Stomach (tissue), 9 donors: ENCODE measurements around the gene NEDD4L. TPM values are rescaled to one million over a fixed set of nuclear protein-coding genes. Genes with fewer than 3 reads are reported as not detected.

Experiments
- DNase-seq, 2 donors: peaks; one replicate each; pipeline versions ENCODE4 v3.0.0 to v3.0.0-alpha.2; 2013 to 2019
- H3K27ac ChIP-seq, 5 donors: fragments of 200-600 bp in 4 of 5; sonication (generic) in 4 of 5; one replicate each; pipeline ENCODE4 v1.5.1; 2013 to 2019; ENCODE audit warnings: mild to moderate bottlenecking in 1 of 5, moderate library complexity in 1 of 5
- H3K27me3 ChIP-seq, 3 donors: fragments of 200-600 bp; sonication (generic); one replicate each; pipeline ENCODE4 v1.5.1; 2017 to 2019; ENCODE audit warnings: mixed run types in 1 of 3
- H3K36me3 ChIP-seq, 4 donors: fragments of 200-600 bp; sonication (generic); 1 replicate in 3 of 4; 2 replicates in 1 of 4; pipeline ENCODE4 v1.5.1; 2016 to 2019
- H3K4me1 ChIP-seq, 4 donors: fragments of 200-600 bp; sonication (generic); one replicate each; pipeline ENCODE4 v1.5.1; 2016 to 2019
- H3K4me3 ChIP-seq, 4 donors: fragments of 200-600 bp; sonication (generic) in 3 of 4; one replicate each; pipeline ENCODE4 v1.5.1; 2016 to 2019; ENCODE audit warnings: mild to moderate bottlenecking in 1 of 4
- H3K9me3 ChIP-seq, 4 donors: fragments of 200-600 bp; sonication (generic); one replicate each; pipeline ENCODE4 v1.5.1; 2016 to 2019
- CTCF ChIP-seq, 7 experiments: fragments of 450-650 bp in 4 of 7; fragments of 200-600 bp in 3 of 7; sonication (generic) in 3 of 7; IDR thresholded peaks; one replicate each; pipeline ENCODE4 v1.5.1; 2016 to 2019; ENCODE audit warnings: antibody characterized with exemption in 7 of 7, control low read depth in 2 of 7, mild to moderate bottlenecking in 1 of 7
- EP300 ChIP-seq: sonication (generic); formaldehyde crosslinking; IDR thresholded peaks from one replicate; pipeline ENCODE4 v1.6.1; 2017; ENCODE audit warnings: antibody characterized with exemption
- POLR2A ChIP-seq, 4 donors: fragments of 450-650 bp; IDR thresholded peaks; one replicate each; pipeline ENCODE4 v1.6.1; 2016; ENCODE audit warnings: antibody characterized with exemption in 4 of 4, control low read depth in 2 of 4, mild to moderate bottlenecking in 1 of 4, moderate library complexity in 1 of 4
- POLR2AphosphoS5 ChIP-seq, 3 donors: sonication (generic); formaldehyde crosslinking; IDR thresholded peaks; one replicate each; pipeline ENCODE4 v1.6.1; 2016; ENCODE audit warnings: antibody characterized with exemption in 3 of 3
- WGBS, 5 donors: extraction: QIAGEN DNeasy Blood & Tissue Kit in 3 of 5; methylation state at CpG; one replicate each; pipeline versions ENCODE4 v1.1.5 to v1.1.7; 2013 to 2018; 5-methylcytosine and 5-hydroxymethylcytosine counted together
- intact Hi-C: fragments of 100-400 bp; cut with DNase I; formaldehyde crosslinking; loops from one replicate; pipeline ENCODE4 v1.15.1; 2023; ENCODE audit warnings: low total_unique reads
- polyA plus RNA-seq, 3 donors: library from polyadenylated mRNA; stranded (reverse); fragments of 200-250 nt; gene quantifications; one replicate each; pipeline ENCODE4 v1.2.3, GENCODE V29; 2013
- total RNA-seq, 5 donors: library from RNA; depleted of rRNA; stranded (reverse); fragments of >200 nt; gene quantifications; one replicate each; pipeline versions ENCODE4 v1.1.0 to v1.2.3, GENCODE V29; 2014 to 2016
- donor health status: healthy with polysubstance abuse.
- donor health status: Bipolar disorder and iron deficiency.
- donor health status: healthy.

Gene NEDD4L
- total and polyA plus RNA-seq, 8 donors, result 46.1 to 315 (median 129) TPM

GRCh38 chr18:58359218-58359617 lies 315.2 kb downstream of the NEDD4L start:
- H3K4me1 ChIP-seq, result peaks cover 0 to 11% (median 5%) of the 10 kb centered on the region in 4 donors
- intact Hi-C loops, result no loop called here
- H3K27ac ChIP-seq, result no peak overlapping the region
- no peaks in the 10 kb centered on the region for H3K27me3 ChIP-seq
- H3K4me3 ChIP-seq, result no peak overlapping the region
- no peaks in the 10 kb centered on the region for H3K9me3 ChIP-seq
- 65 to 90% (median 74%) methylated on average over 3 of the region's 3 CpGs for WGBS, 5 donors
- TF ChIP-seq EP300 (no peak), POLR2A (IDR thresholded peaks at IDR 0.05) (no peak), POLR2AphosphoS5 (IDR thresholded peaks at IDR 0.05) (no peak)
- no peak for DNase-seq
- peaks cover 7 to 59% (median 39%) of the 10 kb centered on the region in 4 donors for H3K36me3 ChIP-seq

- H3K27me3 ChIP-seq, result no peaks in the 10 kb centered on the region
- no peak for DNase-seq
- H3K27ac ChIP-seq, result no peak overlapping the region
- TF ChIP-seq POLR2A (IDR thresholded peaks at IDR 0.05), result no peak
- no peak for TF ChIP-seq CTCF (IDR thresholded peaks at IDR 0.05)
- TF ChIP-seq EP300, result no peak
- no peak for TF ChIP-seq POLR2AphosphoS5 (IDR thresholded peaks at IDR 0.05)
- H3K9me3 ChIP-seq, result no peaks in the 10 kb centered on the region
- H3K4me3 ChIP-seq, result no peak overlapping the region
- 88 to 100% (median 92%) methylated on average over 1 of the region's 1 CpG for WGBS, 5 donors
- intact Hi-C loops, result no loop called here
- H3K4me1 ChIP-seq, result peaks cover 0 to 11% (median 5%) of the 10 kb centered on the region in 4 donors
- peaks cover 11 to 60% (median 39%) of the 10 kb centered on the region in 4 donors for H3K36me3 ChIP-seq
Observed at GRCh38 chr18:58359620-58360019, 315.6 kb downstream of the NEDD4L start.

GRCh38 chr18:58360324-58360723 lies 316.3 kb downstream of the NEDD4L start:
- intact Hi-C loops, result no loop called here

GRCh38 chr18:58361212-58361611 lies 317.2 kb downstream of the NEDD4L start:
- Histone ChIP-seq H3K9me3 (no peaks in the 10 kb centered on the region), H3K27ac (peak overlapping the region in 4 of 5 donors; percentile 45 to 74 (median 56)), H3K27me3 (no peaks in the 10 kb centered on the region), H3K4me3 (no peak overlapping the region), H3K4me1 (peaks cover 0 to 8% (median 4%) of the 10 kb centered on the region in 4 donors), H3K36me3 (peaks cover 23 to 66% (median 49%) of the 10 kb centered on the region in 4 donors)
- 83 to 90% (median 88%) methylated on average over 5 of the region's 5 CpGs for WGBS, 5 donors
- intact Hi-C loops, result no loop called here
- TF ChIP-seq EP300, result no peak
- no peak for TF ChIP-seq POLR2A (IDR thresholded peaks at IDR 0.05)
- TF ChIP-seq POLR2AphosphoS5 (IDR thresholded peaks at IDR 0.05), result no peak
- TF ChIP-seq CTCF (IDR thresholded peaks at IDR 0.05), result no peak
- no peak for DNase-seq

More at GRCh38 chr18:58360324-58360723, 316.3 kb downstream of the NEDD4L start:
- no peaks in the 10 kb centered on the region for H3K27me3 ChIP-seq
- no peak for DNase-seq
- H3K9me3 ChIP-seq, result no peaks in the 10 kb centered on the region
- H3K36me3 ChIP-seq, result peaks cover 18 to 64% (median 41%) of the 10 kb centered on the region in 4 donors
- WGBS, 5 donors, result 49 to 69% (median 54%) methylated on average over 2 of the region's 2 CpGs
- no peak overlapping the region for H3K27ac ChIP-seq
- TF ChIP-seq EP300 (no peak), POLR2A (IDR thresholded peaks at IDR 0.05) (no peak), CTCF (IDR thresholded peaks at IDR 0.05) (no peak), POLR2AphosphoS5 (IDR thresholded peaks at IDR 0.05) (no peak)
- H3K4me3 ChIP-seq, result no peak overlapping the region
- peaks cover 0 to 11% (median 5%) of the 10 kb centered on the region in 4 donors for H3K4me1 ChIP-seq

- peak in 1 of 2 donors; percentile 53 for DNase-seq
Observed at GRCh38 chr18:58362027-58362575, 318.1 kb downstream of the NEDD4L start.

More at GRCh38 chr18:58362027-58362575, 318.1 kb downstream of the NEDD4L start:
- H3K4me3 ChIP-seq, result no peak overlapping the region
- TF ChIP-seq EP300, result no peak
- no peak for TF ChIP-seq POLR2A (IDR thresholded peaks at IDR 0.05)
- TF ChIP-seq POLR2AphosphoS5 (IDR thresholded peaks at IDR 0.05), result peak in 2 of 3 donors; percentile 4 to 10
- TF ChIP-seq CTCF (IDR thresholded peaks at IDR 0.05), result no peak
- intact Hi-C loops, result no loop called here
- no peaks in the 10 kb centered on the region for H3K27me3 ChIP-seq
- peak overlapping the region in 4 of 5 donors; percentile 45 to 74 (median 57) for H3K27ac ChIP-seq
- 55 to 71% (median 66%) methylated on average over 8 of the region's 8 CpGs for WGBS, 5 donors
- H3K36me3 ChIP-seq, result peaks cover 30 to 75% (median 57%) of the 10 kb centered on the region in 4 donors
- peaks cover 0 to 7% (median 2%) of the 10 kb centered on the region in 4 donors for H3K4me1 ChIP-seq
- no peaks in the 10 kb centered on the region for H3K9me3 ChIP-seq
